GM13976 (cell line): ENCODE measurements around the gene EFNA4.

Experiments used
- DNase-seq: peaks from one replicate; pipeline ENCODE4 v3.0.0; 2012; ENCODE audit warnings: low spot score
- in situ Hi-C: fragments of 300-500 bp; cut with MboI; formaldehyde crosslinking; loops from one replicate; pipeline ENCODE4 v1.12.0; 2022; ENCODE audit warnings: low sequenced_read_pairs, mixed read lengths, inconsistent platforms; ENCODE audit not compliant: unreplicated experiment
- TF ChIP-seq, protein P1 (sequence below): IDR thresholded peaks from 2 replicates; pipeline ENCODE4 v1.5.1; 2012; ENCODE audit warnings: borderline replicate concordance, mild to moderate bottlenecking; ENCODE audit not compliant: insufficient read depth; ENCODE audit errors: extremely low read depth, missing control alignments, control extremely low read depth

Gene EFNA4

DNA sequence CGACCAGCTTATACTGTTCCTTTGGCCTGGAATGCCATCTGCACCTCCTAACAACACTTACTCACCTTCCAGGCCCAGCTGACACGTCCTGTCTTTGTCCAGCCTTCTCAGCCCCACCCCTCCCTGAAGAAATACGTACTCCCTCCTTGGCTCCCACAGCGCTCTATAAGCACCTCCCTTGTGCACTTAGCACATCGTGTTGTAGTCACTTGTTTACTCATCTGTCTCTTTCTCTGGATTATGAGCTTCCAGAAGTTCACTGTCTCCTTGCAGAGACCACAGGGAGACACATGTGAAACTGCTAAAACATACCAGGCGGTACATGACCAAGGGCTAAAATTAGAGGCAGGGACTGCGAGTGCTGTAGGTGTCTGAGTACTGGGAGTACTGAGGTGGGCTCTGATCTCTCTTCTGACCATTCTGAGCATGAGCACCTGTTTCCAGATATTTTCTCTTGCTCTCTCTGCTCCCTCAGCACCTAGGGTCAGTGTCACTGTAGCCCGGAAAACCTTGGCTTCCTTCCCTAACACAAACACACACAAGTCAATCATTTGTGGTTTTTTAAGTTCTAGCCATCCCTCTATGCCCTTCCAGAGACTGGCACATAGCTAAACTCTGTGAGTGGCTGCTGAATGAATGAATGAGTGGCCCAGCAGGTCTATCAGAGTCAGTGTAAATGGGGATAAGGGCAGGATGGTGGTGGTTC lies 24.8 kb upstream of the EFNA4 start:
- DNase-seq: no peak
- TF ChIP-seq, protein P1, sequence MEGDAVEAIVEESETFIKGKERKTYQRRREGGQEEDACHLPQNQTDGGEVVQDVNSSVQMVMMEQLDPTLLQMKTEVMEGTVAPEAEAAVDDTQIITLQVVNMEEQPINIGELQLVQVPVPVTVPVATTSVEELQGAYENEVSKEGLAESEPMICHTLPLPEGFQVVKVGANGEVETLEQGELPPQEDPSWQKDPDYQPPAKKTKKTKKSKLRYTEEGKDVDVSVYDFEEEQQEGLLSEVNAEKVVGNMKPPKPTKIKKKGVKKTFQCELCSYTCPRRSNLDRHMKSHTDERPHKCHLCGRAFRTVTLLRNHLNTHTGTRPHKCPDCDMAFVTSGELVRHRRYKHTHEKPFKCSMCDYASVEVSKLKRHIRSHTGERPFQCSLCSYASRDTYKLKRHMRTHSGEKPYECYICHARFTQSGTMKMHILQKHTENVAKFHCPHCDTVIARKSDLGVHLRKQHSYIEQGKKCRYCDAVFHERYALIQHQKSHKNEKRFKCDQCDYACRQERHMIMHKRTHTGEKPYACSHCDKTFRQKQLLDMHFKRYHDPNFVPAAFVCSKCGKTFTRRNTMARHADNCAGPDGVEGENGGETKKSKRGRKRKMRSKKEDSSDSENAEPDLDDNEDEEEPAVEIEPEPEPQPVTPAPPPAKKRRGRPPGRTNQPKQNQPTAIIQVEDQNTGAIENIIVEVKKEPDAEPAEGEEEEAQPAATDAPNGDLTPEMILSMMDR: no peak
- in situ Hi-C loops: no loop called here

- in situ Hi-C loops: no loop called here
- TF ChIP-seq, protein P1: no peak
- no peak for DNase-seq
Measured at GRCh38 chr1:155039308-155039669, 24.3 kb upstream of the EFNA4 start.

- in situ Hi-C loops: no loop called here
- DNase-seq: no peak
- TF ChIP-seq, protein P1: no peak
Measured at GRCh38 chr1:155040358-155041093, 23.0 kb upstream of the EFNA4 start.

GRCh38 chr1:155042789-155043188 lies 20.8 kb upstream of the EFNA4 start:
- no peak for DNase-seq
- TF ChIP-seq, protein P1: no peak
- in situ Hi-C loops: no loop called here

- TF ChIP-seq, protein P1: no peak
- in situ Hi-C loops: no loop called here
- no peak for DNase-seq
Measured at GRCh38 chr1:155043301-155043702, 20.2 kb upstream of the EFNA4 start.

- TF ChIP-seq, protein P1: no peak
- DNase-seq: no peak
- in situ Hi-C loops: no loop called here
Measured at GRCh38 chr1:155043793-155044192, 19.7 kb upstream of the EFNA4 start.
